SU-DHL-6 (cell line): ENCODE measurements around the gene LAT.

Experiments used
- H2AFZ ChIP-seq: fragments of 200-600 bp; sonication (generic); 2 replicates; pipeline ENCODE4 v1.6.1; 2014; ENCODE audit warnings: low read depth, mild to moderate bottlenecking, moderate library complexity, mixed read lengths, antibody characterized with exemption, low read length; ENCODE audit not compliant: severe bottlenecking
- H3F3A ChIP-seq: fragments of 200-600 bp; shearing (Covaris generic); 2 replicates; pipeline ENCODE4 v1.6.0; 2016; ENCODE audit warnings: antibody characterized with exemption, mild to moderate bottlenecking; ENCODE audit not compliant: insufficient read depth
- H3K27ac ChIP-seq: fragments of 200-600 bp; sonication (generic); 2 replicates; pipeline ENCODE4 v1.5.1; 2016; ENCODE audit warnings: low read depth, mild to moderate bottlenecking, low read length, moderate library complexity, mixed read lengths
- H3K27me3 ChIP-seq: fragments of 200-600 bp; sonication (generic), shearing (Covaris generic); 2 replicates; pipeline ENCODE4 v1.6.0; 2014; ENCODE audit warnings: mild to moderate bottlenecking, low read length
- H3K36me3 ChIP-seq: fragments of 200-600 bp; sonication (generic); 2 replicates; pipeline ENCODE4 v1.6.1; 2014; ENCODE audit warnings: mild to moderate bottlenecking, low read length, mixed read lengths
- H3K4me2 ChIP-seq: fragments of 300-600, 200-600 bp; shearing (Covaris generic), sonication (generic); 2 replicates; pipeline ENCODE4 v1.6.0; 2014; ENCODE audit warnings: low read length, low read depth, mild to moderate bottlenecking; ENCODE audit not compliant: poor library complexity, severe bottlenecking
- H3K4me3 ChIP-seq: fragments of 200-600 bp; sonication (generic); 2 replicates; pipeline ENCODE4 v1.5.1; 2014; ENCODE audit warnings: antibody characterized with exemption, low read length, mild to moderate bottlenecking, mixed read lengths; ENCODE audit not compliant: insufficient read depth, poor library complexity, severe bottlenecking
- H3K79me2 ChIP-seq: fragments of 200-600 bp; sonication (generic); 2 replicates; pipeline ENCODE4 v1.6.1; 2014; ENCODE audit warnings: mild to moderate bottlenecking, low read length, moderate library complexity; ENCODE audit not compliant: insufficient read depth
- H3K9ac ChIP-seq: fragments of 200-600 bp; sonication (generic); 2 replicates; pipeline ENCODE4 v1.7.0; 2014; ENCODE audit warnings: mild to moderate bottlenecking, low read length
- H3K9me2 ChIP-seq: fragments of 200-600 bp; sonication (generic); replicated peaks from 2 replicates; pipeline ENCODE4 v1.6.1; 2014; ENCODE audit warnings: low read length; ENCODE audit not compliant: insufficient read depth
- H3K9me3 ChIP-seq: fragments of 200-600 bp; sonication (generic); 2 replicates; pipeline ENCODE4 v1.6.1; 2014; ENCODE audit warnings: low read length, mixed read lengths; ENCODE audit not compliant: insufficient read depth
- H4K20me1 ChIP-seq: fragments of 200-600 bp; sonication (generic); 2 replicates; pipeline ENCODE4 v1.6.1; 2014; ENCODE audit warnings: low read depth, mild to moderate bottlenecking, antibody characterized with exemption, low read length, moderate library complexity, mixed read lengths
- CTCF ChIP-seq: fragments of 200-600 bp; sonication (generic); IDR thresholded peaks from one replicate; pipeline ENCODE4 v1.5.1; 2017; ENCODE audit warnings: antibody characterized with exemption, mild to moderate bottlenecking, low read length, moderate library complexity; ENCODE audit not compliant: insufficient read depth, poor library complexity, severe bottlenecking
- EZH2phosphoT487 ChIP-seq: fragments of 200-600 bp; sonication (generic), shearing (Covaris generic); conservative IDR thresholded peaks from 2 replicates; pipeline ENCODE4 v1.6.1; 2018; ENCODE audit warnings: mild to moderate bottlenecking, antibody characterized with exemption, low read length, moderate library complexity, mixed read lengths

The LAT gene

GRCh38 chr16:28951410-28951943, 33.4 kb upstream of the LAT start:
- Histone ChIP-seq H3K4me2 (peak overlapping the region; percentile 97), H3K27me3 (no peaks in the 10 kb centered on the region), H3K4me3 (peak overlapping the region; percentile 98), H3K9me2 (no peaks in the 10 kb centered on the region), H4K20me1 (no peaks in the 10 kb centered on the region; the same call in 1 of the 2 replicates), H3K79me2 (peaks cover 26% of the 10 kb centered on the region), H3K9me3 (no peaks in the 10 kb centered on the region), H3K36me3 (peaks cover 6% of the 10 kb centered on the region; the same call in 1 of the 2 replicates), H3K27ac (peak overlapping the region; percentile 48), H3F3A (peaks cover 6% of the 10 kb centered on the region; the same call in 1 of the 2 replicates), H2AFZ (peak overlapping the region; percentile 78), H3K9ac (peak overlapping the region; percentile 98)
- TF ChIP-seq CTCF (no peak), EZH2phosphoT487 (no peak)

- H3K27ac ChIP-seq: no peak overlapping the region
- H3K27me3 ChIP-seq: no peaks in the 10 kb centered on the region
- H3K9ac ChIP-seq: no peak overlapping the region
- H3K79me2 ChIP-seq: peaks cover 4% of the 10 kb centered on the region; the same call in 1 of the 2 replicates
- H4K20me1 ChIP-seq: no peaks in the 10 kb centered on the region; the same call in 1 of the 2 replicates
- H3F3A ChIP-seq: no peaks in the 10 kb centered on the region
- no peaks in the 10 kb centered on the region for H3K9me2 ChIP-seq
- no peaks in the 10 kb centered on the region for H3K9me3 ChIP-seq
- no peak for TF ChIP-seq EZH2phosphoT487
- TF ChIP-seq CTCF: no peak
- H3K4me3 ChIP-seq: no peak overlapping the region
- no peak overlapping the region for H3K4me2 ChIP-seq
- peaks cover 11% of the 10 kb centered on the region; the same call in 1 of the 2 replicates for H3K36me3 ChIP-seq
- H2AFZ ChIP-seq: no peak overlapping the region
Observed at GRCh38 chr16:28958216-28958615, 26.6 kb upstream of the LAT start.

GRCh38 chr16:28958836-28959235, 26.0 kb upstream of the LAT start:
- Histone ChIP-seq H3K4me3 (no peak overlapping the region), H3K36me3 (peaks cover 13% of the 10 kb centered on the region; the same call in 1 of the 2 replicates), H3K27ac (no peak overlapping the region)

More at GRCh38 chr16:28958836-28959235, 26.0 kb upstream of the LAT start:
- H3K27me3 ChIP-seq: no peaks in the 10 kb centered on the region
- H3K9me2 ChIP-seq: no peaks in the 10 kb centered on the region
- no peaks in the 10 kb centered on the region for H3K9me3 ChIP-seq
- H3K9ac ChIP-seq: no peak overlapping the region
- no peaks in the 10 kb centered on the region; the same call in 1 of the 2 replicates for H4K20me1 ChIP-seq
- H3K79me2 ChIP-seq: no peaks in the 10 kb centered on the region; the same call in 1 of the 2 replicates
- no peak for TF ChIP-seq CTCF
- no peak for TF ChIP-seq EZH2phosphoT487
- no peaks in the 10 kb centered on the region for H3F3A ChIP-seq
- H2AFZ ChIP-seq: no peak overlapping the region
- H3K4me2 ChIP-seq: no peak overlapping the region
